GM23248 (cell line): ENCODE measurements around the gene ABHD4.

Source experiments
- EZH2 ChIP-seq: fragments of 200-600 bp; sonication (generic); IDR thresholded peaks from 2 replicates; pipeline ENCODE4 v1.6.1; 2018; ENCODE audit warnings: antibody characterized with exemption, mild to moderate bottlenecking; ENCODE audit not compliant: insufficient read depth, poor library complexity, severe bottlenecking
- EZH2phosphoT487 ChIP-seq: fragments of 200-600 bp; sonication (generic); IDR thresholded peaks from 2 replicates; pipeline ENCODE4 v1.6.1; 2018; ENCODE audit warnings: antibody characterized with exemption, moderate library complexity, mild to moderate bottlenecking, low read depth; ENCODE audit not compliant: insufficient read depth

DNA sequence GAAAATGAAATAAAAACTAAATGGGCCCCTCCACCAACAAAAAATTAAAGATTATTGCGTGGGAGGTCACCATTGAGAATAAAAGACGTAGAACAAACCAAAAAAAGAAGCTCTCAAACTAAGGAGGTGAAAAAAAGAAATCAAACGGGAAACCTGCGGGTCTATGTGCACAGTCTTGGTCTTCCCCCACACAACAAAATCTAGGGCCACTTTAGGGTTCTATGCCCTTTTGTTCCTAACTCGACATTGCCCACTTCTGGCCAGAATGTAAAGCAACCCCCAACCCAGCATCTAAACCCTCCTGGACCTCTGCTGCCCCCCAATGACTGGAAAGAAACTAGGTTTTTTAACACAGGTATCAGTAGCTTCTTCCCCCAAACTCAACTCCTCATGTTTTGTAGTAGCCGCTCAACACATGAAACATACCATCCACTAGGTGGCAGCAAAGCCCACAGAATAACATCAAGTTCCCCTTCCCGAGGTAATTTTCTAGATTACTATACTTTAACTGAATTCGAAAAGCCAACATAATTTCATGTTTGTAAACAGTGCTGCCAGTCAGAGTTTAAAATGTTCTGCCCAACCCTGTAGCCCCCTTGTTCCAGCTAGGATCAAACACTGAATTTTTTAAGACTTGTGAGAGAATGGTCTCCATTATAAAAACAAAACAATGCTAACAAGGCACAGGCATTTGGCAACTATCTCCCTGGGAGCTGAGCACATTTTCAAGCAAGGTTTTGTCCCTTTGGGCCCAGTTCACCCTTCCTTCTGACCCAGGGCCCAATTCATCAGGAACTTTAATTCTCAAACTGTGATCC lies 27.8 kb upstream of the ABHD4 start:
- no peak for TF ChIP-seq EZH2phosphoT487
- TF ChIP-seq EZH2: no peak
